Measurements from ENCODE around the gene MALT1.

The MALT1 gene

GRCh38 chr18:58781627-58782194 is 110.4 kb downstream of the MALT1 start:
- TF ChIP-seq REST (IDR thresholded peaks at IDR 0.05; ENCODE audit: insufficient read depth in 1 of 2, low read depth in 2 of 2, low read length in 2 of 2) (no peak), SIN3A (IDR thresholded peaks at IDR 0.05; ENCODE audit: borderline replicate concordance, insufficient read depth, low read length) (no peak), POLR2AphosphoS5 (IDR thresholded peaks at IDR 0.05; ENCODE audit: low read depth, low read length) (no peak), TAF1 (IDR thresholded peaks at IDR 0.05; ENCODE audit: borderline replicate concordance, insufficient read depth, low read length) (no peak), FOXP2 (optimal IDR thresholded peaks at IDR 0.05; ENCODE audit: borderline replicate concordance, extremely low read depth, extremely low read length, insufficient read depth) (no peak)

GRCh38 chr18:58784601-58785137 is 113.4 kb downstream of the MALT1 start:
- TF ChIP-seq POLR2AphosphoS5 (IDR thresholded peaks at IDR 0.05; ENCODE audit: low read depth, low read length) (no peak), REST (IDR thresholded peaks at IDR 0.05; ENCODE audit: insufficient read depth in 1 of 2, low read depth in 2 of 2, low read length in 2 of 2) (no peak), SIN3A (IDR thresholded peaks at IDR 0.05; ENCODE audit: borderline replicate concordance, insufficient read depth, low read length) (no peak)

GRCh38 chr18:58785171-58785805 is 114.0 kb downstream of the MALT1 start:
- TF ChIP-seq REST (IDR thresholded peaks at IDR 0.05; ENCODE audit: insufficient read depth in 1 of 2, low read depth in 2 of 2, low read length in 2 of 2) (no peak), SIN3A (IDR thresholded peaks at IDR 0.05; ENCODE audit: borderline replicate concordance, insufficient read depth, low read length) (no peak), TAF1 (IDR thresholded peaks at IDR 0.05; ENCODE audit: borderline replicate concordance, insufficient read depth, low read length) (no peak), FOXP2 (optimal IDR thresholded peaks at IDR 0.05; ENCODE audit: borderline replicate concordance, extremely low read depth, extremely low read length, insufficient read depth) (no peak), POLR2AphosphoS5 (IDR thresholded peaks at IDR 0.05; ENCODE audit: low read depth, low read length) (no peak)

- TF ChIP-seq POLR2AphosphoS5 (IDR thresholded peaks at IDR 0.05; ENCODE audit: low read depth, low read length) = no peak
- no peak for TF ChIP-seq FOXP2 (optimal IDR thresholded peaks at IDR 0.05; ENCODE audit: borderline replicate concordance, extremely low read depth, extremely low read length, insufficient read depth)
- no peak for TF ChIP-seq TAF1 (IDR thresholded peaks at IDR 0.05; ENCODE audit: borderline replicate concordance, insufficient read depth, low read length)
- no peak for TF ChIP-seq REST (IDR thresholded peaks at IDR 0.05; ENCODE audit: insufficient read depth in 1 of 2, low read depth in 2 of 2, low read length in 2 of 2)
- TF ChIP-seq SIN3A (IDR thresholded peaks at IDR 0.05; ENCODE audit: borderline replicate concordance, insufficient read depth, low read length) = no peak
Measured at GRCh38 chr18:58785870-58786269, 114.6 kb downstream of the MALT1 start.
